Measurements from ENCODE around the gene SLC9A9. TPM values are rescaled to one million over a fixed set of nuclear protein-coding genes. Genes with fewer than 3 reads are reported as not detected.
A peak's percentile ranks its signal among the peaks of the same experiment; 100 is the strongest.

The SLC9A9 gene
- total and polyA plus RNA-seq, 9 of the 15 experiments (the other 6 are each of a cell fraction or from before 2014, with no cell fraction given): 0.03 to 0.13 TPM; not detected in 7

DNA sequence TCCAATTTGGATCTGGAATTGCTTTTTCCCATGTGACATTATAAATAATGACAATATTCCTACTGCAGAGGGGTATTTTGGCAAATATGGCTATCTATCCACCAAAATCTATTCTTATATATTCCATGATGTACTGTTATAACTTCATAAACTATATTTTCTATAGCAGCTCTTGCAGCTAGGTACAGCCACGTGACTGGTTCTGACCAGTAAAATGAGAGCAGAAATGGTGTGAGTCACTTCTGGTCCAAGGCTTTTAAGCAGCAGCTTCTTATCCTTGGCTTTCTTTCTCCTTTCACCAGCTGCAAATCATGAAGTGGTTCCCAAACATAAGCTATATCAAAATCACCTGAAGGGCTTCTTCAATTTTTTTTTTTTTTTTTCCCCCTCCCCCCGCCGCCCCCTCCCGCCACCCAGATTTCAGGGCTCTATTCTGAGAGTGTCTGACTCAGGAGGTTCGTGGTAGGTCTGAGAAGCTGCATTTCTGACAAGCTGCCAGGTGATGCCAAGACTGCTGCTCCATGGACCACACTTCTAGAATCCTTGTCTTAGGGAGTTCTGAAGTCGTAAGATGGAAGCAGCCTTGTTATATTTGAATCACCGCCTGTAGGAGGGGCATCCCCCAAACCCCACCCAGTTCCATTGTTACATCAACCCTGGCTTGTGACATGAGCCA, 371.2 kb downstream of the SLC9A9 start (continued):
- TF ChIP-seq, protein P1, sequence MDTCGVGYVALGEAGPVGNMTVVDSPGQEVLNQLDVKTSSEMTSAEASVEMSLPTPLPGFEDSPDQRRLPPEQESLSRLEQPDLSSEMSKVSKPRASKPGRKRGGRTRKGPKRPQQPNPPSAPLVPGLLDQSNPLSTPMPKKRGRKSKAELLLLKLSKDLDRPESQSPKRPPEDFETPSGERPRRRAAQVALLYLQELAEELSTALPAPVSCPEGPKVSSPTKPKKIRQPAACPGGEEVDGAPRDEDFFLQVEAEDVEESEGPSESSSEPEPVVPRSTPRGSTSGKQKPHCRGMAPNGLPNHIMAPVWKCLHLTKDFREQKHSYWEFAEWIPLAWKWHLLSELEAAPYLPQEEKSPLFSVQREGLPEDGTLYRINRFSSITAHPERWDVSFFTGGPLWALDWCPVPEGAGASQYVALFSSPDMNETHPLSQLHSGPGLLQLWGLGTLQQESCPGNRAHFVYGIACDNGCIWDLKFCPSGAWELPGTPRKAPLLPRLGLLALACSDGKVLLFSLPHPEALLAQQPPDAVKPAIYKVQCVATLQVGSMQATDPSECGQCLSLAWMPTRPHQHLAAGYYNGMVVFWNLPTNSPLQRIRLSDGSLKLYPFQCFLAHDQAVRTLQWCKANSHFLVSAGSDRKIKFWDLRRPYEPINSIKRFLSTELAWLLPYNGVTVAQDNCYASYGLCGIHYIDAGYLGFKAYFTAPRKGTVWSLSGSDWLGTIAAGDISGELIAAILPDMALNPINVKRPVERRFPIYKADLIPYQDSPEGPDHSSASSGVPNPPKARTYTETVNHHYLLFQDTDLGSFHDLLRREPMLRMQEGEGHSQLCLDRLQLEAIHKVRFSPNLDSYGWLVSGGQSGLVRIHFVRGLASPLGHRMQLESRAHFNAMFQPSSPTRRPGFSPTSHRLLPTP (IDR thresholded peaks at IDR 0.05; ENCODE audit: borderline replicate concordance, extremely low read depth, insufficient read length): no peak
- TF ChIP-seq ZNF134 (CRISPR knock-in tag; conservative IDR thresholded peaks at IDR 0.05) (no peak), NFYB (IDR thresholded peaks at IDR 0.05; ENCODE audit: extremely low read depth, insufficient read length) (peak; percentile 16), POLR2AphosphoS5 (IDR thresholded peaks at IDR 0.05; ENCODE audit: control insufficient read depth, insufficient read depth, low read depth, low read length) (no peak), ZFPM2 (CRISPR knock-in tag; IDR thresholded peaks at IDR 0.05) (no peak), CREBBP (IDR thresholded peaks at IDR 0.05; ENCODE audit: low read depth, low read length) (no peak)
- TF ChIP-seq, protein P2, sequence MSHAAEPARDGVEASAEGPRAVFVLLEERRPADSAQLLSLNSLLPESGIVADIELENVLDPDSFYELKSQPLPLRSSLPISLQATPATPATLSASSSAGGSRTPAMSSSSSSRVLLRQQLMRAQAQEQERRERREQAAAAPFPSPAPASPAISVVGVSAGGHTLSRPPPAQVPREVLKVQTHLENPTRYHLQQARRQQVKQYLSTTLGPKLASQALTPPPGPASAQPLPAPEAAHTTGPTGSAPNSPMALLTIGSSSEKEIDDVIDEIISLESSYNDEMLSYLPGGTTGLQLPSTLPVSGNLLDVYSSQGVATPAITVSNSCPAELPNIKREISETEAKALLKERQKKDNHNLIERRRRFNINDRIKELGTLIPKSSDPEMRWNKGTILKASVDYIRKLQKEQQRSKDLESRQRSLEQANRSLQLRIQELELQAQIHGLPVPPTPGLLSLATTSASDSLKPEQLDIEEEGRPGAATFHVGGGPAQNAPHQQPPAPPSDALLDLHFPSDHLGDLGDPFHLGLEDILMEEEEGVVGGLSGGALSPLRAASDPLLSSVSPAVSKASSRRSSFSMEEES (CRISPR knock-in tag; IDR thresholded peaks at IDR 0.05): 0 out of 2 replicates have a peak, but pooled peaks have one; percentile 33
